ENCODE measurements around the gene NT5C2. TPM values are rescaled to one million over a fixed set of nuclear protein-coding genes. Genes with fewer than 3 reads are reported as not detected.

The NT5C2 gene
- total and polyA plus RNA-seq, 2 donors (not counting 1 experiment from before 2014, with no cell fraction given), result 38.6 to 80.8 TPM

GRCh38 chr10:103117247-103117646, 75.8 kb downstream of the NT5C2 start:
- CTCF ChIA-PET, result no interaction called here
- H2AFZ ChIP-seq (ENCODE audit: insufficient read depth, low read depth, low read length, poor library complexity, severe bottlenecking), result no peak overlapping the region

GRCh38 chr10:103114876-103115275, 78.2 kb downstream of the NT5C2 start:
- ChIA-PET POLR2A (no interaction called here), CTCF (interaction anchor here (2.0 kb wide), 1 partner anchor 130 kb away, joined by 5 read pairs; the partner anchor contains the start of gene RPEL1)
- no peak overlapping the region for H2AFZ ChIP-seq (ENCODE audit: insufficient read depth, low read depth, low read length, poor library complexity, severe bottlenecking)
- no peak overlapping the region for H3K9ac ChIP-seq (ENCODE audit: low read length)
- peaks cover 6% of the 10 kb centered on the region for H4K20me1 ChIP-seq (ENCODE audit: control insufficient read depth, insufficient read depth, low read length, poor library complexity, severe bottlenecking)
- no peaks in the 10 kb centered on the region for H3K27me3 Mint-ChIP-seq
- ATAC-seq (ENCODE audit: low read depth) (no peak), DNase-seq (no peak)
- H3K4me3 ChIP-seq (ENCODE audit: control extremely low read depth in 1 of 5, extremely low read depth in 1 of 5, insufficient read depth in 1 of 5, low read depth in 2 of 5, low read length in 4 of 5), result no peak overlapping the region
- H3K79me2 ChIP-seq (ENCODE audit: control insufficient read depth, insufficient read depth, low read length), result peaks cover 38% of the 10 kb centered on the region
- no peak overlapping the region for H3K27ac ChIP-seq (ENCODE audit: low read length in 2 of 2)
- H3K9me3 ChIP-seq (ENCODE audit: control extremely low read depth in 1 of 3, control insufficient read depth in 2 of 3, insufficient read depth in 1 of 3, low read length in 2 of 3), result no peaks in the 10 kb centered on the region
- H3K4me1 Mint-ChIP-seq, result peaks cover 2% of the 10 kb centered on the region
- no peaks in the 10 kb centered on the region for H3K4me1 ChIP-seq (ENCODE audit: control insufficient read depth in 2 of 2, insufficient read depth in 2 of 2, low read length in 2 of 2)
- TF ChIP-seq EZH2 (IDR thresholded peaks at IDR 0.05; ENCODE audit: borderline replicate concordance, insufficient read depth, low read depth, low read length, poor library complexity, severe bottlenecking) (no peak), CTCF (IDR thresholded peaks at IDR 0.05) (no peak)
- H3K27ac Mint-ChIP-seq, result no peak overlapping the region
- no peak overlapping the region for H3K4me2 ChIP-seq (replicated peaks; ENCODE audit: low read depth, low read length, poor library complexity, severe bottlenecking)
- no peaks in the 10 kb centered on the region for H3K27me3 ChIP-seq (replicated peaks in 1 of 4; ENCODE audit: control extremely low read depth in 1 of 4, control insufficient read depth in 3 of 4, insufficient read depth in 4 of 4, low read length in 3 of 4)
- no peak overlapping the region for H3K4me3 Mint-ChIP-seq
- intact Hi-C loops (cut with micrococcal nuclease), result no loop called here
- no peaks in the 10 kb centered on the region for H3K9me3 Mint-ChIP-seq (ENCODE audit: insufficient read depth)
- peaks cover 5 to 7% of the 10 kb centered on the region in 2 experiments for H3K36me3 ChIP-seq (replicated peaks in 1 of 2; ENCODE audit: control extremely low read depth in 1 of 2, control insufficient read depth in 1 of 2, extremely low read depth in 1 of 2, insufficient read depth in 2 of 2, low read length in 1 of 2)
- WGBS (ENCODE audit: insufficient coverage), result 97% methylated on average over 6 of the region's 6 CpGs

More at GRCh38 chr10:103117247-103117646, 75.8 kb downstream of the NT5C2 start:
- Histone ChIP-seq H3K9me3 (ENCODE audit: control extremely low read depth in 1 of 3, control insufficient read depth in 2 of 3, insufficient read depth in 1 of 3, low read length in 2 of 3) (no peaks in the 10 kb centered on the region), H3K27ac (ENCODE audit: low read length in 2 of 2) (no peak overlapping the region), H3K4me3 (ENCODE audit: control extremely low read depth in 1 of 5, extremely low read depth in 1 of 5, insufficient read depth in 1 of 5, low read depth in 2 of 5, low read length in 4 of 5) (no peak overlapping the region), H3K27me3 (replicated peaks in 1 of 4; ENCODE audit: control extremely low read depth in 1 of 4, control insufficient read depth in 3 of 4, insufficient read depth in 4 of 4, low read length in 3 of 4) (no peaks in the 10 kb centered on the region), H3K9ac (ENCODE audit: low read length) (no peak overlapping the region), H3K79me2 (ENCODE audit: control insufficient read depth, insufficient read depth, low read length) (peaks cover 35% of the 10 kb centered on the region), H3K36me3 (replicated peaks in 1 of 2; ENCODE audit: control extremely low read depth in 1 of 2, control insufficient read depth in 1 of 2, extremely low read depth in 1 of 2, insufficient read depth in 2 of 2, low read length in 1 of 2) (peaks cover 2 to 4% of the 10 kb centered on the region in 2 experiments), H4K20me1 (ENCODE audit: control insufficient read depth, insufficient read depth, low read length, poor library complexity, severe bottlenecking) (peaks cover 6% of the 10 kb centered on the region), H3K4me2 (replicated peaks; ENCODE audit: low read depth, low read length, poor library complexity, severe bottlenecking) (no peak overlapping the region), H3K4me1 (ENCODE audit: control insufficient read depth in 2 of 2, insufficient read depth in 2 of 2, low read length in 2 of 2) (no peaks in the 10 kb centered on the region)
- H3K9me3 Mint-ChIP-seq (ENCODE audit: insufficient read depth), result no peaks in the 10 kb centered on the region
- H3K4me3 Mint-ChIP-seq, result no peak overlapping the region
- WGBS (ENCODE audit: insufficient coverage), result no CpG with 5 or more reads among the region's 2 CpGs
- ATAC-seq (ENCODE audit: low read depth), result no peak
- TF ChIP-seq CTCF (IDR thresholded peaks at IDR 0.05) (no peak), EZH2 (IDR thresholded peaks at IDR 0.05; ENCODE audit: borderline replicate concordance, insufficient read depth, low read depth, low read length, poor library complexity, severe bottlenecking) (no peak)
- no peak overlapping the region for H3K27ac Mint-ChIP-seq
- no peak for DNase-seq
- no peaks in the 10 kb centered on the region for H3K4me1 Mint-ChIP-seq
- POLR2A ChIA-PET, result no interaction called here
- no peaks in the 10 kb centered on the region for H3K27me3 Mint-ChIP-seq
- intact Hi-C loops (cut with micrococcal nuclease), result no loop called here

Measured in B cell (primary cell).